ENCODE measurements around the gene SULT4A1.

Gene SULT4A1

DNA sequence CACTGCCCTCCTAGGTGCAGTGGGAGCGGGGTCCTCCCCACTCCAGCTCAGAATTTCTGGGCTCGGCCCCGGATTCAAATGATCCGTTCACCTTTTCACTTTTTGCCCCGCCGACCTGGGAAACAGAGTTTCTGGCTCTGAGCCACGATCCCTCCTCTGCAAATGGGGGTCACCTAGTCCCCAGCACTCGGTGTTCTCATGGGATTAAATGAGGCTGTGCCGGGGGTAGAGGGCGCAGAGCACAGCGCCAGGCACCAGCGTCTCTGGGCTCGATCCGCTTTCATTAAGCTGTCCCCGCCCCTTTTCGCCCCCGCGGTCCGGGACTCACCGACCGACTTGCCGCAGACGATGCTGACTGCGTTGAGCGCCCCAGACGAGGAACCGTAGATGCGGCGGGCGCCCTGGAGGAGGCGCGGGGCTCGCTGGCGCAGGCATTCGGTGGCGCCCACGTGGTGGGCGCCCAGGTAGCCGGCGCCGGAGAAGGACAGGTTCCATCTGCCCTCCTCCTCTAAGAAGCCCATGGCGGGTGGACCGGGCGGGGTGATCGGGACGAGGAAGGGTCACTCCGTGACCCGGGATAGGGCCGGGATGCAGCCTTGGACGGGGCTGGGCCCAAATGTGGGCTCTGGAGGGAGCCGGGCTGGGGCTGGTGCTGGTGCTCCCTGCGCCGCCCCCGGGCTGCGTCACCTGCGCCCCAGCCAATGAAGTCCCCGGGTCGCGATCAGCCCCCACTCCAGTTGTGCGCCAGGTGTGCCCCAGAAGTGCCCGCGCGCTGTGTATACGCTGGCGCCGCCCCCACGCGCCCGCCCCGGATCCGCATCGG is 29.3 kb upstream of the SULT4A1 start, which contains the start of gene PNPLA5:
Gene PNPLA5 (minus strand): TSS at position 654 of the 823 bp plus-strand sequence. CDS start 133 bp downstream, at position 521.
- no peak within 1 kb of the TSS for H3K9ac ChIP-seq (ENCODE audit: low read length)
- TF ChIP-seq EZH2phosphoT487 (IDR thresholded peaks at IDR 0.05; ENCODE audit: low read length) (no peak), EZH2 (optimal IDR thresholded peaks at IDR 0.05; ENCODE audit: low read depth, low read length) (no peak)
- TF ChIP-seq, protein P1, sequence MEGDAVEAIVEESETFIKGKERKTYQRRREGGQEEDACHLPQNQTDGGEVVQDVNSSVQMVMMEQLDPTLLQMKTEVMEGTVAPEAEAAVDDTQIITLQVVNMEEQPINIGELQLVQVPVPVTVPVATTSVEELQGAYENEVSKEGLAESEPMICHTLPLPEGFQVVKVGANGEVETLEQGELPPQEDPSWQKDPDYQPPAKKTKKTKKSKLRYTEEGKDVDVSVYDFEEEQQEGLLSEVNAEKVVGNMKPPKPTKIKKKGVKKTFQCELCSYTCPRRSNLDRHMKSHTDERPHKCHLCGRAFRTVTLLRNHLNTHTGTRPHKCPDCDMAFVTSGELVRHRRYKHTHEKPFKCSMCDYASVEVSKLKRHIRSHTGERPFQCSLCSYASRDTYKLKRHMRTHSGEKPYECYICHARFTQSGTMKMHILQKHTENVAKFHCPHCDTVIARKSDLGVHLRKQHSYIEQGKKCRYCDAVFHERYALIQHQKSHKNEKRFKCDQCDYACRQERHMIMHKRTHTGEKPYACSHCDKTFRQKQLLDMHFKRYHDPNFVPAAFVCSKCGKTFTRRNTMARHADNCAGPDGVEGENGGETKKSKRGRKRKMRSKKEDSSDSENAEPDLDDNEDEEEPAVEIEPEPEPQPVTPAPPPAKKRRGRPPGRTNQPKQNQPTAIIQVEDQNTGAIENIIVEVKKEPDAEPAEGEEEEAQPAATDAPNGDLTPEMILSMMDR (IDR thresholded peaks at IDR 0.05; ENCODE audit: low read length), result no peak

DNA sequence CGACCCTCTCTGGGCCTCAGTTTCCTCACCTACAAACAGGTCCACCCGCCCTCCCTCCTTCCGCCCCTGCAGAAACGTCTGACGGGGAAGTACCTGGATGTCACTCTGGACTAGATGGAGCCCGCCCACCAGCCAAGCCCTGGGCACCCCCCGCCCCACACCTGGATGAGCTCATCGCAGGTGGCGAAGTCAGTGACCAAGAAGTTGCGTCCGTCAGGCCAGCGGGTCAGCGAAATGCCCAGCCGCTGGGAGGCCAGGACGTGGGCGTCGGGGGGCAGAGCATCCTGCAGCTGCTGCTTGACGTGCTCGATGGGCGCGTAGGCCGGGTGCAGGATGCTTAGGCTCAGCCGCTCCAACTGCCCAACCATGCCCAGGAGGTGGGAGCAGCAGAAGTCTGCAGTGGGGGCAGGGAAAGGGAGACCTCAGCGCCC is 28.6 kb upstream of the SULT4A1 start:
- Histone ChIP-seq H3K27ac (ENCODE audit: low read length) (no peak overlapping the region), H3K4me3 (ENCODE audit: low read length) (no peak overlapping the region), H3K27me3 (replicated peaks; ENCODE audit: insufficient read depth, low read length) (peaks cover 96% of the 10 kb centered on the region), H3K4me1 (ENCODE audit: low read length) (no peaks in the 10 kb centered on the region), H3K9me3 (replicated peaks; ENCODE audit: insufficient read depth, low read length) (no peaks in the 10 kb centered on the region), H3K4me2 (ENCODE audit: low read depth, low read length) (peak overlapping the region; percentile 21; the same call in 1 of the 2 replicates), H2AFZ (ENCODE audit: low read length) (no peak overlapping the region), H3F3A (ENCODE audit: insufficient read depth, low read length) (no peaks in the 10 kb centered on the region), H3K9me2 (replicated peaks; ENCODE audit: insufficient read depth, low read length) (no peaks in the 10 kb centered on the region), H3K79me2 (ENCODE audit: low read length) (no peaks in the 10 kb centered on the region), H3K36me3 (replicated peaks; ENCODE audit: insufficient read depth, low read length) (no peaks in the 10 kb centered on the region), H4K20me1 (ENCODE audit: insufficient read depth, low read length) (no peaks in the 10 kb centered on the region), H3K9ac (ENCODE audit: low read length) (no peak overlapping the region)
- TF ChIP-seq EZH2 (optimal IDR thresholded peaks at IDR 0.05; ENCODE audit: low read depth, low read length) (no peak), EZH2phosphoT487 (IDR thresholded peaks at IDR 0.05; ENCODE audit: low read length) (no peak)
- TF ChIP-seq, protein P1 (IDR thresholded peaks at IDR 0.05; ENCODE audit: low read length), result no peak
- DNase-seq, result no peak

More for the DNA sequence above, 29.3 kb upstream of the SULT4A1 start, which contains the start of gene PNPLA5:
- Histone ChIP-seq H3K36me3 (replicated peaks; ENCODE audit: insufficient read depth, low read length) (no peaks in the 10 kb centered on the region), H3F3A (ENCODE audit: insufficient read depth, low read length) (no peaks in the 10 kb centered on the region), H3K4me2 (ENCODE audit: low read depth, low read length) (peak within 1 kb of the TSS; percentile 21; the same call in 1 of the 2 replicates), H3K4me3 (ENCODE audit: low read length) (no peak within 1 kb of the TSS), H3K9me2 (replicated peaks; ENCODE audit: insufficient read depth, low read length) (no peaks in the 10 kb centered on the region), H4K20me1 (ENCODE audit: insufficient read depth, low read length) (no peaks in the 10 kb centered on the region), H3K79me2 (ENCODE audit: low read length) (no peaks in the 10 kb centered on the region), H3K27ac (ENCODE audit: low read length) (no peak within 1 kb of the TSS), H3K27me3 (replicated peaks; ENCODE audit: insufficient read depth, low read length) (peaks cover 95% of the 10 kb centered on the region), H3K4me1 (ENCODE audit: low read length) (no peaks in the 10 kb centered on the region), H2AFZ (ENCODE audit: low read length) (0 out of 2 replicates have a peak within 1 kb of the TSS, but pooled peaks have one; percentile 11), H3K9me3 (replicated peaks; ENCODE audit: insufficient read depth, low read length) (no peaks in the 10 kb centered on the region)
- DNase-seq, result no peak

DNA sequence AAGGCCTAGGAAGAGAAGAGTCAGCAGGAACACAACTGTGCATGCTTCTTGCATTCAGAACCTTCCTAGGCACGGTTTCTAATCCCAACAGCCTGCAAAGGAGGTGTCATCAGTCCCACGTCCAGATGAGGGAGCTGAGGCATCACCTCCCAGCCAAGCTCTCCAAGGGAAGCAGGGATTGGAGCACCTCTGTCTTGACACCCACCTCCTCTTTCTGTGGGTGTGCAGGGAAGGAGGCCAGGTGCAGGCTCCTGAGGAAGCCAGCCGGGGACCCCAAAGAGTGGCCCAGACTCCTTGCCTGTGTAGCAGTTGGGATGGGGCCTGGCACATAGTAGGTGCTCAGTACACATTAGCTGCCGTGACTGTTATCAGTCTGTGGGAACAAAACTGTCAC is 27.5 kb upstream of the SULT4A1 start:
- H3F3A ChIP-seq (ENCODE audit: insufficient read depth, low read length), result no peaks in the 10 kb centered on the region
- no peaks in the 10 kb centered on the region for H4K20me1 ChIP-seq (ENCODE audit: insufficient read depth, low read length)
- no peak overlapping the region for H2AFZ ChIP-seq (ENCODE audit: low read length)
- peaks cover under 1% of the 10 kb centered on the region; the same call in 1 of the 2 replicates for H3K4me1 ChIP-seq (ENCODE audit: low read length)
- no peak overlapping the region for H3K9ac ChIP-seq (ENCODE audit: low read length)
- TF ChIP-seq, protein P1 (IDR thresholded peaks at IDR 0.05; ENCODE audit: low read length), result no peak
- TF ChIP-seq EZH2 (optimal IDR thresholded peaks at IDR 0.05; ENCODE audit: low read depth, low read length) (no peak), EZH2phosphoT487 (IDR thresholded peaks at IDR 0.05; ENCODE audit: low read length) (no peak)
- no peaks in the 10 kb centered on the region for H3K9me3 ChIP-seq (replicated peaks; ENCODE audit: insufficient read depth, low read length)
- H3K4me3 ChIP-seq (ENCODE audit: low read length), result no peak overlapping the region
- H3K36me3 ChIP-seq (replicated peaks; ENCODE audit: insufficient read depth, low read length), result no peaks in the 10 kb centered on the region
- H3K4me2 ChIP-seq (ENCODE audit: low read depth, low read length), result no peak overlapping the region
- peaks cover 92% of the 10 kb centered on the region for H3K27me3 ChIP-seq (replicated peaks; ENCODE audit: insufficient read depth, low read length)
- no peak overlapping the region for H3K27ac ChIP-seq (ENCODE audit: low read length)
- DNase-seq, result no peak
- H3K79me2 ChIP-seq (ENCODE audit: low read length), result no peaks in the 10 kb centered on the region
- no peaks in the 10 kb centered on the region for H3K9me2 ChIP-seq (replicated peaks; ENCODE audit: insufficient read depth, low read length)
